GM20000 (cell line): ENCODE measurements around the gene ATL1.
"Not testable (repeated sequence)": the region's sequence is repeated elsewhere in the genome, so short reads cannot be mapped to it uniquely, and the experiment has no call there.

Source experiments
- DNase-seq: peaks from one replicate; pipeline ENCODE4 v3.0.0; 2012; ENCODE audit warnings: low spot score
- TF ChIP-seq, protein P1 (sequence below): IDR thresholded peaks from 2 replicates; pipeline ENCODE4 v1.5.1; 2012; ENCODE audit warnings: mild to moderate bottlenecking, control low read depth; ENCODE audit errors: extremely low read depth, missing control alignments

ATL1 gene

DNA sequence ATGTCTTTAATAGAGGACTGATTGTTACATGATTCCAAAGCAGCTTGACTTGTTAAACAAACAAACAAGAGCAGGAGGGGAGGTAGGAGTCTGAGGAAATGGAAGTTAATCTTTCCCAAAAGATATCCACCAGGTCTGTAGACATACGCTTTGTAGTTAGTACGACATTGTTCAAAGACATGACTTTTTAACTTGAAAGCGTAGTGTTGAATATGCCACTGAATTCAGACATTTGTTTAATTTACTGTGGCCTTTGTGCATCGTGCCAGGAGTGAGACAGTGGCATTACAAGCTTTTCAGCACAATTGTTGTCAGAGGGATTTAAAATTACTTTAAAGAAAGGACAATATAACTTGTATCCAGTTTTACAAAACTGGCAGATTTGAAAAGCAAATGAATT is 55.1 kb downstream of the ATL1 start:
- TF ChIP-seq, protein P1, sequence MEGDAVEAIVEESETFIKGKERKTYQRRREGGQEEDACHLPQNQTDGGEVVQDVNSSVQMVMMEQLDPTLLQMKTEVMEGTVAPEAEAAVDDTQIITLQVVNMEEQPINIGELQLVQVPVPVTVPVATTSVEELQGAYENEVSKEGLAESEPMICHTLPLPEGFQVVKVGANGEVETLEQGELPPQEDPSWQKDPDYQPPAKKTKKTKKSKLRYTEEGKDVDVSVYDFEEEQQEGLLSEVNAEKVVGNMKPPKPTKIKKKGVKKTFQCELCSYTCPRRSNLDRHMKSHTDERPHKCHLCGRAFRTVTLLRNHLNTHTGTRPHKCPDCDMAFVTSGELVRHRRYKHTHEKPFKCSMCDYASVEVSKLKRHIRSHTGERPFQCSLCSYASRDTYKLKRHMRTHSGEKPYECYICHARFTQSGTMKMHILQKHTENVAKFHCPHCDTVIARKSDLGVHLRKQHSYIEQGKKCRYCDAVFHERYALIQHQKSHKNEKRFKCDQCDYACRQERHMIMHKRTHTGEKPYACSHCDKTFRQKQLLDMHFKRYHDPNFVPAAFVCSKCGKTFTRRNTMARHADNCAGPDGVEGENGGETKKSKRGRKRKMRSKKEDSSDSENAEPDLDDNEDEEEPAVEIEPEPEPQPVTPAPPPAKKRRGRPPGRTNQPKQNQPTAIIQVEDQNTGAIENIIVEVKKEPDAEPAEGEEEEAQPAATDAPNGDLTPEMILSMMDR: no peak

GRCh38 chr14:50615552-50615951 is 55.6 kb downstream of the ATL1 start:
- TF ChIP-seq, protein P1: no peak

More for the DNA sequence above, 55.1 kb downstream of the ATL1 start:
- DNase-seq: no peak

GRCh38 chr14:50616275-50616674 is 56.3 kb downstream of the ATL1 start:
- TF ChIP-seq, protein P1: no peak
- no peak for DNase-seq

More at GRCh38 chr14:50615552-50615951, 55.6 kb downstream of the ATL1 start:
- DNase-seq: no peak

GRCh38 chr14:50619569-50620141 is 59.7 kb downstream of the ATL1 start:
- peak; percentile 48 for DNase-seq
- TF ChIP-seq, protein P1: peak; percentile 46

GRCh38 chr14:50620341-50620740 is 60.4 kb downstream of the ATL1 start:
- DNase-seq: no peak
- TF ChIP-seq, protein P1: no peak

- TF ChIP-seq, protein P1: no peak
- DNase-seq: no peak
These were observed 63.0 kb downstream of the ATL1 start for GRCh38 chr14:50622978-50623377.

- TF ChIP-seq, protein P1: no peak
- DNase-seq: no peak
These were observed 64.5 kb downstream of the ATL1 start for GRCh38 chr14:50624447-50624846.

GRCh38 chr14:50624947-50625346 is 65.0 kb downstream of the ATL1 start:
- DNase-seq: not testable (repeated sequence)
